NCI-H2196 (cell line): Measurements from ENCODE around the gene GPRC5C.

ENCODE experiments used
- DNase-seq: peaks from one replicate; lab custom pipeline; 2025; ENCODE audit not compliant: unreplicated experiment; lab: John Stamatoyannopoulos, UW

The GPRC5C gene

GRCh38 chr17:74451557-74451956 lies 19.7 kb downstream of the GPRC5C start:
- no peak for DNase-seq

DNA sequence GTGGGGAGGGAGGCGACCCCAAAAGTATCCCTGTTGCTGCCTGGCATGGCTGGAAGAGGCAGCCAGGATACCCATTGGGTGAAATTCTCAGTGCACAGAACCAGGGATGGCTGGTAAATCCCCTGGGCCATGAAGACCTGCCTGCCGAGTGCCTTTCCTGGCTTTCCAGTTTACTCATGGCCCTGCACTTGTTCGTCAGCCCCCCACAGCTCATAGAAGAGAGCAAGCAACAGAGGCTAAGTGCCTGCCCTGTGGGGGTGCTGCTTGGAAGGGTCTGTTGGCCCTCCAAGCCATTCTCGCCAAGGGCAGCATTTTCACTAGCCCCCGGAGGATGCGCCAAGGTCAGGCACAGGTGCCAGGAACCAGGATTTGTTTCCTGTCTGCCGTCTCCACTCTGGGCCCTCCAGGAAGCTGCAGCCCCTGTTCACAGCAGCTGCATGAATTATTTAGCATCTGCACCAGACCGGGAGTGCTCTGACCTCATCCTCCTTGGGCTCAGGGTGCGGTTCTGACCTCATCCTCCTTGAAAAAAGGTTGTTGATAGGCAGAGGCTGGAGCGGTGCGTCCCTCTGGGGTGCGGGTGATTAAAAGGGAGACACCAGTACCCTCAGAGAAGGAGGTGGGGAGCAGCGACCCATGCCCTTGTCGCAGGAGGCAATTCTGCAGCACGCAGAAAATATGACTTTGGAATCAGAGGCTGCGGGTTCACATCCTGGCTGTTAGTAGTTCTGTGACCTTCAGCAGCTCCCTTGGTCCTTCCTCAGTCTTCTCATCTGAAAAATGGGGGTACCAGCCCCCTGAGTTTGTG lies 20.3 kb downstream of the GPRC5C start:
- DNase-seq = peak; percentile 35

DNA sequence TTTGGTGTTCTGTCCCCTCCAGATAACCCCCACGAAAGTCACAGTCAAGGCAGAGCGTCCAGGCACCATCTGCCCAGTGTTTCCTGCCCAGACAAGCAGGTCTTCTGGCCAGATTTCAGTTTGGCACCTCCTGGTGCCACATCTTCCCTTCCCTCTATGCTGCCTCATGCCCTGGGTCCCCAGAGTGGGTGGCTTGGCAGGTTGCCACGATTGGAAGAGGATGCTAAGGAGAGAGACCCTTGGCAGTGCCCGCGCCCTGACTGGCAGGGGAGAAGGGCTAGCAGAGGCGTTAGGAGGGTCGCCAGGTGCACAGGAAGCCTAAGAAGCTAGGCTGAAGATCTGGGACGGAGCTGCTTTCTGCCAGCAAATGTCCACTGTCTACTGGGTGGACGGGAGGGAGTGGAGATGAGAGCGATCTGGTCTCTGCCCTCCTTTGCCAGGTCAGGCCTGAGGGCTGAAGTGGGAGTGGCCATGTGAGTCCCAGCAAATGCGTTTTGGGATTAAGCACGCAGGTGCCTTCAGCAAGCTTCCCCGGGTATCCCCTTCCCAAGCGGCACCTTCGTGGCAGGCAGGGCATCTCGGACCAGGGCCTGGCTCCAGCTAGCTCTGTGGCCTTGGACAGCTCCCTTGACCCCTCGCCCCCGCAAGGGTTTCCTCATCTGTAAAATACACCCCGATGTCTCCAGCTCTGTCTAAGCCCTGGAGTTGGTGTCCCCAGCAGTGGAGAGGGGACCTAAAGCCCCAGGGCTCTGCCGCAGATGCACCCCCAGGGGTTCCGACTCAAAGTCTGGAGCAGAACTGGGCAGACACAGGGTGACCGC lies 21.2 kb downstream of the GPRC5C start:
- no peak for DNase-seq

DNA sequence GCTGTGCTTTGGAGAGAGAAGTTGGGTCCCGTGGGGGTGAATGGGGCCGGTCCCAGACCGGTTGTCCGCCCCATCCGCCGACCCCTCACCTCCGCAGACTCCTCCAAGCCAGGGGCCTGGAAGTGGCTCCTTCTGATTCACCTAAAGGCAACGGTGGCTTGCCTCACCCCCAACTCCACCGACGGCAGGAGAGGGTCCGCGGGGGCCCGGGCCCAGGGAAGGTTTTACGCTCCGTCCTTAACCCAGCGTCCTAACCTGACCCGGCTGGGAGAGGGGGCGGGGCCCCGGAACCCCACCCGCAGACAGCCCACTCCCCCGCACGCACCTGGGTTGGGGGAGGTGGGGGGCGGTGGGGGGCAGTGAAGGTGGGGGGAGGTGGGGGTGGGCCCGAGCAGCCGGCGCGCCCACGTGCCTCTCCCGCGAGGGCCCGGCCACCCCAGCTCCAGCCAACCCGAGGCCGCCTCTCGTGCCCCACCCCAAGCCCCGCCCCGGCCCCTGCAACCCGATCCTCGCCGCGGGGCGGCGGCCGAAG lies 21.8 kb downstream of the GPRC5C start:
- no peak for DNase-seq

DNA sequence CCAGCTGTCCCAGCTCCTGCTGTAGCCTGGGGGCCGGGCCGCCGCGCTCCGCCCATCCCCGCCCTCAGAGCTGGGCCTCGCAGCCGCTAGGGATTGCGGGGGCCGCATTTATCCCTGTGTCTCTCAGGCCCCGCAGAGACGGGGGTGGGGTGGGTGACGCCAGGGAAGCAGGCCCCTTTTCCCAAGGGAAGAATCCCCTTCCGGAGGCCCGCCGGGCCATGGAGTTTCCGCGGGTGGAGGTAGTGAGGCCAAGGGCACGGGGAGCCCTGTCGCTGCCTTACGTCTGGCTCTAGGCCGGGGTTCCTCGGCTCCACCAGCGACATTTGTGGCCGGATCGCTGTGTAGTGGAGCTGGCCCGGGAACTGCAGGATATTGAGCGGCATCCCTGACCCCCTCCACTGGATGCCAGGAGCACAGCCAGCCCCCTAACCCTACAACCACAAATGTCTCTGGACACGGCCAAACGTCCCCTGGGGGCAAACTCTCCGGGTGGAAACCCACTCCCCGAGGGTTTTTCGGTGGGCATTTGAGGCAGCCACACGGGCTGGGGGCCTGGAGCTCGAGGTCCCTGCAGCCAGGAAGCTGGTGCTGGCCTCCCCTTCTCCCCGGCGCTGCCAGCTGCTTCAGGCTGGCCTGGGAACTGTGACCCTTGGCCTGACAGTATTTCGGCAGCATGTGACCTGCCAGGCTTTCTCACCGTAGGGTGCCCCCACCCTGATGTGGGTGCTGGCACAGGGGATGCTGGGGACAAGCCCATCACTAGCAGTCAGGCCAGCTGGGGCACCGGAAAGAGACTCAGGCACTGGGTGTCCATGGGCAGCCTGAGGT lies 22.5 kb downstream of the GPRC5C start:
- peak; percentile 86 for DNase-seq

- no peak for DNase-seq
These were observed 23.2 kb downstream of the GPRC5C start for GRCh38 chr17:74455025-74455545.

- DNase-seq = no peak
These were observed 23.9 kb downstream of the GPRC5C start for GRCh38 chr17:74455821-74456220.

DNA sequence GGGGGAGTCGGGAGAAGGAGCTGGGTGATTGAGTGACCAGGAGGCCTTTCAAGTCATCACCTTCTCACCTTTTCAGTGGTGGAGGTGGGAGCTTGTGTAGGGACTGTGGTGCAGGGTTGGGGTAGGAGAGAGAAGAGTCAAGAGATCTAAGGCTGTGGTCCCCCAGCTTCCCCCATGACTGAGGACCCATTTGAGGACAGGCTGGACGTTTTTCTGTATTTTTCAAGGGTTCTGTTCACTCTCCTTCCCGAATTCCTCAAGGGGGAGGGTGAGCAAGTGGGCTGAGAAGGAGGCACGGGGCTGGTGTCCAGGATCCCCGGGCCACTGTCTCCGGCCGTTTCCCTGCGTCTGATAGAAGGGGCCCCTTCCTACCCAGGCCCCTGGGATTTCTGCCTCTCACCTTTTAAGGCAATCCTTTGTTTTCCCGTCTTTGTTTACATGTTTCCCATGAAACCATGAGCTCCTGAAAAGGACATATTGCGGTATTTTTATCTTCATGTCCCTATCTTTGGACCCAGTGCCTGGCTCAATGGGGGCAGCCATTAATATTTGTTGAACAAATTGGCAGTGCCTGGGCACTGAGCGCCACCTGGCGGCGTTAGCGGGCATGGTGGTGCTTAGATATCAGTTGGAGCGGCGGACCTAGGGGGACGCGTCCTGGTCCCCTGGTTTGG lies 25.4 kb downstream of the GPRC5C start:
- DNase-seq = peak; percentile 79

DNA sequence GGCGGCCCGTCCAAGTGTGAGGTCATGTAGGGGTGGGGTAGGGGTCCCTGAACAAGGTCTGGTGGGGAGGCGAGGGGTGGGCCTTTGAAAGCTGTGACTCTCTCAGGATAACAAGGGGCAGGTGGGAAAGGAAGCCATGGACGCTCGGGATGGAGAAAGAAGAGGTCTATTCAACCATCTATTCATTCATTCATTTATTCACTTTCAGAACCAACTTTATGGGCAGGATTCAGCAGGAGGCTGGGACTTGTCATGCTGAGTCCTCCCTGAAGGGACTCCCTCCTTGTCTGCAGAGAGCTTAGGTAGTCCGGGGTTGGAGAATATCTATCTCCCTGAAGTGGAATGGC lies 25.9 kb downstream of the GPRC5C start:
- no peak for DNase-seq

- no peak for DNase-seq
These were observed 26.9 kb downstream of the GPRC5C start for GRCh38 chr17:74458835-74459234.

DNA sequence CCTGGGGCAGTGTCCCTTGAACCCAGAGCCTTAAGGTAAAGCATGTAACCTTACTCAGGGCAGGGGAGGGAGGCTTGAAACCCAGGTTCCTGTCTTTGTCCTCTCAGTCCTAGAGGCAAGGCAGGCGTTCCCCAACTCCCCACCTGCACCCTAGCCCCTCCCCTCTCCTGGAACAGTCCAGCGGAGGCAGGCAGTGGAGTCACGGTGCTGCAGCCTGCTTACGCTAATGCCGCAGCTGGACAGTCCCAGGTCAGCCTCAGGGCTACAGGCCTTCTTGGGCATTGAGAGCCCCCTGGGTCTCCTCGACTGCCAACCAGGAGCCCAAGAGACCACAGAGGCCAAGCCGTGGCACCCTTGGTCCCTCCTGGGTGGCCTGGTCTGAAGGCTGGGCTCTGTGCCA lies 27.7 kb downstream of the GPRC5C start:
- no peak for DNase-seq

DNA sequence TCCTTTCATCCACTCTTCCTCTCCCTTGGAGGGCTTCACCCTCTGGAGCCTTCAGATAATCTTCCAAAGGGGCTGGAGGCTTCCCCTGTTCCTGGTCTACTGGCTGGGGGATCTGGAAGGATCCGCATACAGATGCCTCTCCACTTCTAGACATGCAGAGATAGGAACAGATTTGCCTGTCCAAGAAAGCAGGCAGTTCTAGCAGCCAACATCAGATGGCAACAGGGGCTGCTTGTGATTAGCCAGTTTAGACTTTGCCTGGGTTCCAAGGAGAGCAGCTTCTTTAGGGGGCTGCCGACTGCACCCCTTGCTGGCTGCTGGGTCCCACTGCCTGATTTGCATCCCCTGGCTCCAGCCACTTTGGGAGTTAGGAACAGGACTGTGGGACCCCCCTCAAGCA lies 28.4 kb downstream of the GPRC5C start:
- no peak for DNase-seq

DNA sequence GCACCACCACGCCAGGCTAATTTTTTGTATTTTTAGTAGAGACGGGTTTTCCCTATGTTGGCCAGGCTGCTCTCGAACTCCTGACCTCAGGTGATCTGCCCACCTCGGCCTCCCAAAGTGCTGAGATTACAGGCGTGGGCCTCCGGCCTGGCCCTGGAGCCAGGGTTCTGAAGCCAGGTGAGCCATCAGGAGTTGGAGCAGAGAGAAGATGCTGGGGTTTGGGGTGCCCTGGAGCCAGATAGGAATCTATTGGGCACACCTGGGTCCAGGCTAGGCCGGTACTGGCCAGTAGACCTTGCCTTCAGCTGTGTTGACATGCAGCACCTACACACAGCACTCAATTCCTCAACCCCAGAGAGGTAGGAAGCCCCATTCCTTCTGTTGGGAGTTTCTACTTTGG lies 29.1 kb downstream of the GPRC5C start:
- DNase-seq = no peak

- no peak for DNase-seq
These were observed 29.7 kb downstream of the GPRC5C start for GRCh38 chr17:74461611-74462010.

GRCh38 chr17:74464730-74465377 lies 33.0 kb downstream of the GPRC5C start:
- no peak for DNase-seq

DNA sequence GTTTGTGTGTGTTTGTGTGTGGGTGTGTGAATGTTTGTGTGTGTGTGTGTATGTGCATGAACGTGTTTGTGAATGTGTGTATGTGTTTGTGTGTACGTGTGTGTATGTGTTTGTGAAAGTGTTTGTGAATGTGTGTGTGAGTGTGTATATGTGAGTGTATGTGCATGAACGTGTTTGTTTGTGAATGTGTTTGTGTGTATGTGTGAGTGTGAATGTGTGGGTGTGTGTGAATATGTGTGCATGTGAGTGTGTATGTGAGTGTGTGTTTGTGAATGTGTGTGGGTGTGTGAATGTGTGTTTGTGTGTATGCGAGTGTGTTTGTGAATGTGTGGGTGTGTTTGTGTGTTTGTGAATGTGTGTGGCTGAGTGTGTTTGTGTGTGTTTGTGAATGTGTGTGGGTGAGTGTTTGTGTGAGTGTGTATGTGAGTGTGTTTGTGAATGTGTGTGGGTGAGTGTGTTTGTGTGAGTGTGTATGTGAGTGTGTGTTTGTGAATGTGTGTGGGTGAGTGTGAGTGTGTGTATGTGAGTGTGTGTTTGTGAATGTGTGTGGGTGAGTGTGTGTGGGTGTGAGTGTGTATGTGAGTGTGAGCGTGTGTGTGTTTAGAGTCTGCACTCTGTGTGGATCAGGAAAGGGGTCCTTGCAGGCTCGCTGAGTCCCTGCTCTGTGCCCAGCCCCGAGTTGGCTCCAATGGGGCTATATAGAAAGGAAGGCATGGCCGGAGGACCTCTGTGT lies 33.7 kb downstream of the GPRC5C start:
- DNase-seq = no peak

- no peak for DNase-seq
These were observed 34.4 kb downstream of the GPRC5C start, which contains the start of gene CD300A for GRCh38 chr17:74466111-74466827. TSS of gene CD300A (plus strand) at chr17:74466634. CDS start at chr17:74466704, 70 bp downstream.

DNA sequence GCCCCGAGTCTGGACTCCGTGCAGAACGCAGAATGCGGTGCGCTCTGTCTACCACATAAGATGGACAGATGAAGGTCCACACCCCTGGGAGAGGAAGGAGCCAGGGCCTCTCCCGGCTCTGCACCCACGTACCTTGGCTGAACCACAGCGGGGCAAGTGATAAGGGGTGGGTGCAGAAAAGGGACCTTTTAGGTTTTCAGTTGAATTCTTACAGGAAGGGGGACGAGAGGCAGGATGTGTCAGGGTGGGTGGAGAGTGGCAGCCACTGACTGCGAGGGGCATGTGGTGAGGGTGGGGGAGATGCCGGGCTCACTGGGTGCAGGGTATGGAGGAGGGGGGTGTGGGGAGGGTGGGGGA lies 34.9 kb downstream of the GPRC5C start:
- no peak for DNase-seq
